Natural killer cell (primary cell): Measurements from ENCODE around the gene P2RX1. TPM values are rescaled to one million over a fixed set of nuclear protein-coding genes. Genes with fewer than 3 reads are reported as not detected.
"Not testable (repeated sequence)": the region's sequence is repeated elsewhere in the genome, so short reads cannot be mapped to it uniquely, and the experiment has no call there.

Experiments used
- ATAC-seq, 3 donors: fragments of 150-1000 bp in 2 of 3; fragments of 200-7000 bp in 1 of 3; cut with Tn5 transposase; 1 replicate in 1 of 3; 2 replicates in 2 of 3; pipeline ENCODE4 v1.10.0; 2021; ENCODE audit warnings: mild to moderate bottlenecking in 2 of 3, moderate library complexity in 2 of 3
- DNase-seq, 2 donors: peaks; one replicate each; pipeline versions ENCODE4 v3.0.0 to v3.0.0-alpha.2; 2013 to 2021; ENCODE audit warnings: mixed read lengths in 1 of 2
- H3K27ac ChIP-seq: one replicate; pipeline ENCODE4 v1.5.1; 2013; ENCODE audit warnings: mild to moderate bottlenecking, low read length
- H3K27me3 ChIP-seq: one replicate; pipeline ENCODE4 v1.6.1; 2013; ENCODE audit warnings: low read length; ENCODE audit not compliant: control insufficient read depth, insufficient read depth
- H3K36me3 ChIP-seq: one replicate; pipeline ENCODE4 v1.6.1; 2013; ENCODE audit warnings: low read length; ENCODE audit not compliant: control insufficient read depth, insufficient read depth
- H3K4me1 ChIP-seq: one replicate; pipeline ENCODE4 v1.6.1; 2013; ENCODE audit warnings: low read length; ENCODE audit not compliant: control insufficient read depth, insufficient read depth
- H3K4me3 ChIP-seq: one replicate; pipeline ENCODE4 v1.5.1; 2013; ENCODE audit warnings: low read length
- H3K9me3 ChIP-seq: one replicate; pipeline ENCODE4 v1.6.1; 2013; ENCODE audit warnings: low read length; ENCODE audit not compliant: control insufficient read depth, insufficient read depth
- H3K27ac Mint-ChIP-seq, 2 donors: one replicate each; pipeline ENCODE4 v1.8.0; 2022; ENCODE audit warnings: mild to moderate bottlenecking in 2 of 2, mixed read lengths in 2 of 2, moderate library complexity in 1 of 2
- H3K27me3 Mint-ChIP-seq, 2 donors: one replicate each; pipeline ENCODE4 v1.8.0; 2022; ENCODE audit warnings: low read depth in 2 of 2, mixed read lengths in 2 of 2
- H3K36me3 Mint-ChIP-seq: one replicate; pipeline ENCODE4 v1.8.0; 2022; ENCODE audit warnings: mixed read lengths
- H3K4me1 Mint-ChIP-seq, 2 donors: one replicate each; pipeline ENCODE4 v1.8.0; 2022; ENCODE audit warnings: mixed read lengths in 2 of 2
- H3K4me3 Mint-ChIP-seq: one replicate; pipeline ENCODE4 v1.8.0; 2022; ENCODE audit warnings: mild to moderate bottlenecking, moderate library complexity, mixed read lengths
- H3K9me3 Mint-ChIP-seq, 2 donors: one replicate each; pipeline ENCODE4 v1.8.0; 2022; ENCODE audit warnings: mixed read lengths in 2 of 2
- CTCF ChIP-seq: fragments of 200-600 bp; IDR thresholded peaks from one replicate; pipeline ENCODE4 v1.8.0; 2022; ENCODE audit warnings: antibody characterized with exemption
- WGBS: methylation state at CpG from one replicate; pipeline ENCODE4 v1.1.7; 2013; ENCODE audit warnings: missing lambda C conversion rate; ENCODE audit not compliant: insufficient coverage; 5-methylcytosine and 5-hydroxymethylcytosine counted together
- intact Hi-C: fragments of 100-400 bp; cut with micrococcal nuclease; formaldehyde crosslinking; loops from one replicate; pipeline ENCODE4 v1.14.2; 2022
- total RNA-seq, 4 donors: library from RNA; stranded (reverse); fragments of 120-200 nt in 1 of 4; gene quantifications; one replicate each; pipeline versions ENCODE4 v1.2.3 to v1.2.4, GENCODE V29; 2013 to 2022

Gene P2RX1
- total RNA-seq, 3 donors from 2014 or later (not counting 1 experiment from before 2014, with no cell fraction given): 2.3 to 15.3 (median 13.4) TPM

- H3K27ac Mint-ChIP-seq: no peak overlapping the region
- H3K4me1 Mint-ChIP-seq: peaks cover 0 to 10% of the 10 kb centered on the region in 2 donors
- intact Hi-C loops: no loop called here
- Histone ChIP-seq H3K4me1 (no peaks in the 10 kb centered on the region), H3K4me3 (no peak overlapping the region), H3K9me3 (no peaks in the 10 kb centered on the region), H3K36me3 (peaks cover 63% of the 10 kb centered on the region), H3K27ac (no peak overlapping the region), H3K27me3 (no peaks in the 10 kb centered on the region)
- 95% methylated on average over 13 of the region's 17 CpGs for WGBS
- DNase-seq (no peak), ATAC-seq (no peak)
- H3K4me3 Mint-ChIP-seq: no peak overlapping the region
- TF ChIP-seq CTCF: no peak
- H3K27me3 Mint-ChIP-seq: no peaks in the 10 kb centered on the region
- no peaks in the 10 kb centered on the region for H3K9me3 Mint-ChIP-seq
- H3K36me3 Mint-ChIP-seq: no peaks in the 10 kb centered on the region
Observed at GRCh38 chr17:3951003-3951402, 34.7 kb upstream of the P2RX1 start.

GRCh38 chr17:3950584-3950983 is 34.3 kb upstream of the P2RX1 start:
- DNase-seq (no peak), ATAC-seq (no peak)
- Mint-ChIP-seq H3K4me1 (peaks cover 0 to 12% of the 10 kb centered on the region in 2 donors), H3K9me3 (no peaks in the 10 kb centered on the region), H3K27ac (no peak overlapping the region), H3K27me3 (no peaks in the 10 kb centered on the region), H3K36me3 (no peaks in the 10 kb centered on the region), H3K4me3 (no peak overlapping the region)
- Histone ChIP-seq H3K36me3 (peaks cover 67% of the 10 kb centered on the region), H3K27me3 (no peaks in the 10 kb centered on the region), H3K9me3 (no peaks in the 10 kb centered on the region), H3K4me1 (no peaks in the 10 kb centered on the region), H3K27ac (no peak overlapping the region), H3K4me3 (no peak overlapping the region)
- intact Hi-C loops: no loop called here
- 96% methylated on average over 12 of the region's 12 CpGs for WGBS
- no peak for TF ChIP-seq CTCF

- Mint-ChIP-seq H3K9me3 (no peaks in the 10 kb centered on the region), H3K4me1 (peaks cover 0 to 14% of the 10 kb centered on the region in 2 donors)
- intact Hi-C loops: no loop called here
Observed at GRCh38 chr17:3949418-3949817, 33.2 kb upstream of the P2RX1 start.

GRCh38 chr17:3948551-3948950 is 32.3 kb upstream of the P2RX1 start:
- H3K4me3 ChIP-seq, H3K9me3 Mint-ChIP-seq, H3K27ac Mint-ChIP-seq, H3K36me3 Mint-ChIP-seq, H3K27ac ChIP-seq, intact Hi-C loops, DNase-seq, H3K27me3 Mint-ChIP-seq, H3K4me3 Mint-ChIP-seq, ATAC-seq, H3K27me3 ChIP-seq, H3K4me1 ChIP-seq, H3K9me3 ChIP-seq: not testable (repeated sequence)
- peaks cover 78% of the 10 kb centered on the region for H3K36me3 ChIP-seq
- 89% methylated on average over 3 of the region's 3 CpGs for WGBS
- peaks cover 4 to 22% of the 10 kb centered on the region in 2 donors for H3K4me1 Mint-ChIP-seq

More at GRCh38 chr17:3949418-3949817, 33.2 kb upstream of the P2RX1 start:
- Histone ChIP-seq H3K4me1 (no peaks in the 10 kb centered on the region), H3K36me3 (peaks cover 70% of the 10 kb centered on the region), H3K4me3 (no peak overlapping the region), H3K9me3 (no peaks in the 10 kb centered on the region), H3K27me3 (no peaks in the 10 kb centered on the region), H3K27ac (no peak overlapping the region)
- no peak for ATAC-seq
- H3K36me3 Mint-ChIP-seq: no peaks in the 10 kb centered on the region
- H3K4me3 Mint-ChIP-seq: no peak overlapping the region
- peak overlapping the region in 1 of 2 donors; percentile 45 for H3K27ac Mint-ChIP-seq
- no peak for DNase-seq
- no peaks in the 10 kb centered on the region for H3K27me3 Mint-ChIP-seq
- 97% methylated on average over 3 of the region's 3 CpGs for WGBS
- TF ChIP-seq CTCF: no peak
